HUES48 (cell line): Measurements from ENCODE around the gene LPA.
"Not testable (repeated sequence)": the region's sequence is repeated elsewhere in the genome, so short reads cannot be mapped to it uniquely, and the experiment has no call there.

Source experiments
- H3K27ac ChIP-seq: one replicate; pipeline ENCODE4 v1.7.0; 2013; ENCODE audit warnings: low read depth, low read length, inconsistent platforms
- H3K27me3 ChIP-seq: 2 replicates; pipeline ENCODE4 v1.6.1; 2013; ENCODE audit warnings: mild to moderate bottlenecking, low read length; ENCODE audit not compliant: control insufficient read depth, insufficient read depth
- H3K36me3 ChIP-seq: 2 replicates; pipeline ENCODE4 v1.6.1; 2013; ENCODE audit warnings: low read length; ENCODE audit not compliant: control insufficient read depth, insufficient read depth
- H3K4me1 ChIP-seq: 2 replicates; pipeline ENCODE4 v1.6.1; 2013; ENCODE audit warnings: mild to moderate bottlenecking, low read length; ENCODE audit not compliant: control insufficient read depth, insufficient read depth
- H3K4me3 ChIP-seq: 2 replicates; pipeline ENCODE4 v1.5.1; 2013; ENCODE audit warnings: mild to moderate bottlenecking, low read depth, low read length
- H3K9ac ChIP-seq: 2 replicates; pipeline ENCODE4 v1.6.1; 2013; ENCODE audit warnings: mild to moderate bottlenecking, low read depth, low read length, moderate library complexity
- H3K9me3 ChIP-seq: 2 replicates; pipeline ENCODE4 v1.6.1; 2013; ENCODE audit warnings: low read length; ENCODE audit not compliant: control insufficient read depth, insufficient read depth

Gene LPA

DNA sequence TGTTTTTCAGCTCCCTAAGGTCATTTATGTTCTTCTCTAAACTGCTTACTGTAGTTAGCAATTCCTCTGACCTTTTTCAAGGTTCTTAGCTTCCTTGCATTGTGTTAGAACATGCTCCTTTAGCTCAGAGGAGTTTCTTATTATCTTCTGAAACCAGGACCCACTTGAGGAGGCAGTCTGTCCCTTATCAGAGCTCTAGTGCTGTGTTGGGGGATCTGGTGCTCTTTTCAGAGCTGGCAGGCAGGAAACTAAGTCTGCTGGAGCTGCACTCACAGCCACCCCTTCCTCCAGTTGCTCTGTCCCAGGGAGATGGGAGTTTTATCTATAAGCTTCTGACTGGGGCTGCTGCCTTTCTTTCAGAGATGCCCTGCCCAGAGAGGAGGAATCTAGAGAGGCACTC lies 92.9 kb downstream of the LPA start:
- peaks cover 28% of the 10 kb centered on the region for H3K9me3 ChIP-seq
- not testable (repeated sequence) for H3K27me3 ChIP-seq, H3K27ac ChIP-seq, H3K4me1 ChIP-seq, H3K4me3 ChIP-seq, H3K9ac ChIP-seq, H3K36me3 ChIP-seq

GRCh38 chr6:160544802-160545201 lies 119.3 kb downstream of the LPA start:
- no peaks in the 10 kb centered on the region for H3K4me1 ChIP-seq
- no peaks in the 10 kb centered on the region for H3K36me3 ChIP-seq
- H3K4me3 ChIP-seq = no peak overlapping the region
- no peak overlapping the region for H3K9ac ChIP-seq
- H3K9me3 ChIP-seq = peaks cover 6% of the 10 kb centered on the region; the same call in 1 of the 2 replicates
- no peaks in the 10 kb centered on the region for H3K27me3 ChIP-seq
- H3K27ac ChIP-seq = no peak overlapping the region

DNA sequence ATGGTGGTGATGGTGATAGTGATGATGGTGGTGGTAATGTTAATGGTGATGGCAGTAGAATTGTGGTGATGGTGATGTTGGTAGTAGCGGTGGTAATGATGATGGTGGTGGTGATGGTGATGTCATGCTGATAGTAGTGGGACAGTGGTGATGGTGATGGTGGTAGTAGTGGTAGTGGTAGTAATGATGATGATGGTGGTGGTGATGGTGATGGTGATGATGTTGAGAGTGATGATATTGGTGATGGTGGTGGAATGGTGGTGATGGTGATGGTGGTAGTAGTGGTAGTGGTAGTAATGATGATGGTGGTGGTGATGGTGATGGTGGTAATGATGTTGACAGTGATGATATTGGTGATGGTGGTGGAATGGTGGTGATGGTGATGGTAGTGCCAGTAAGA lies 128.8 kb downstream of the LPA start:
- no peaks in the 10 kb centered on the region for H3K4me1 ChIP-seq
- H3K27me3 ChIP-seq = no peaks in the 10 kb centered on the region
- H3K36me3 ChIP-seq = no peaks in the 10 kb centered on the region
- no peak overlapping the region for H3K27ac ChIP-seq
- no peak overlapping the region for H3K4me3 ChIP-seq
- no peaks in the 10 kb centered on the region for H3K9me3 ChIP-seq
- no peak overlapping the region for H3K9ac ChIP-seq

GRCh38 chr6:160534050-160534696 lies 129.9 kb downstream of the LPA start:
- H3K9me3 ChIP-seq = no peaks in the 10 kb centered on the region
- no peak overlapping the region for H3K9ac ChIP-seq
- no peaks in the 10 kb centered on the region for H3K27me3 ChIP-seq
- no peak overlapping the region for H3K27ac ChIP-seq
- no peaks in the 10 kb centered on the region for H3K36me3 ChIP-seq
- H3K4me1 ChIP-seq = no peaks in the 10 kb centered on the region
- H3K4me3 ChIP-seq = peak overlapping the region; percentile 51

DNA sequence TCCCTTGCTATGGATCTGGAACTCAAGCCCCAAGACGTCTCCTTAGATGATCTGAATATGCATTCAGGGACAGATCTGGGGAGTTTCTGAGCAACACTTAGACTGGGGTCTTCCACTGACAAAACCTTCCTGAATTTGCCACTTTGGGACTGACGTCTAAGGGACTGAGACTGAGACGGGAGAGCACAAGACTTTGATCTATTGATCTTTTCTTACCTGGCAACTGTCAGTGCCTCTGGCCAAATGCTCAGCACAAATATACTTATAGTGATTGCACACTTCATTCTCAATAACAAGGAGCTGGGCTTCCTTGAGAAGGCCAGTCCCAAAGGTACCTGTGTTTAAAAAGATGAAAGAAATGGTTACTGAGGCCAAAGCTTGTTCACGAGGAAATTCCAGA lies 131.8 kb downstream of the LPA start:
- no peaks in the 10 kb centered on the region for H3K36me3 ChIP-seq
- no peaks in the 10 kb centered on the region for H3K9me3 ChIP-seq
- no peak overlapping the region for H3K27ac ChIP-seq
- H3K4me3 ChIP-seq = no peak overlapping the region
- H3K4me1 ChIP-seq = no peaks in the 10 kb centered on the region
- H3K9ac ChIP-seq = no peak overlapping the region
- no peaks in the 10 kb centered on the region for H3K27me3 ChIP-seq

- H3K4me1 ChIP-seq = no peaks in the 10 kb centered on the region
- H3K27ac ChIP-seq = no peak overlapping the region
- H3K9ac ChIP-seq = no peak overlapping the region
These were observed 132.2 kb downstream of the LPA start for GRCh38 chr6:160531826-160532225.

GRCh38 chr6:160529524-160529923 lies 134.6 kb downstream of the LPA start:
- not testable (repeated sequence) for H3K9me3 ChIP-seq, H3K27ac ChIP-seq, H3K27me3 ChIP-seq, H3K9ac ChIP-seq, H3K36me3 ChIP-seq, H3K4me3 ChIP-seq, H3K4me1 ChIP-seq

More at GRCh38 chr6:160531826-160532225, 132.2 kb downstream of the LPA start:
- H3K9me3 ChIP-seq = no peaks in the 10 kb centered on the region
- no peaks in the 10 kb centered on the region for H3K27me3 ChIP-seq
- no peaks in the 10 kb centered on the region for H3K36me3 ChIP-seq
- H3K4me3 ChIP-seq = no peak overlapping the region

DNA sequence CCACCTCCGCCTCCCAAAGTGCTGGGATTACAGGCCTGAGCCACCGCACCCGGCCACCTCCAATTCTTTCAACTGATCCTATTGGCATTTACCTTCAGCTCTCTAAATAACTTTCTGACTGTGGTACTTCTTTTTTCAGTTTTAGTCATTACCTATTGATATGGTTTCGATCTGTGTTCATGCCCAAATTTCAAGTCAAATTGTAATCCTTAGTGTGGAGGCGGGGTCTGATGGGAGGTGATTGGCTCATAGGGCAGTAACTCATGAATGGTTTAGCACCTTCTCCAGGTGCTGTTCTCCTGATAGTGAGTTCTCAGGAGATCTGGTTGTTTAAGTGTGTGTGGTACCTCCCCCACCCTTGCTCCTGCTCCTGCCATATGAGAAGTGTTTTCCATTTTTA lies 140.9 kb downstream of the LPA start:
- no peaks in the 10 kb centered on the region for H3K9me3 ChIP-seq
- H3K4me3 ChIP-seq = no peak overlapping the region
- no peak overlapping the region for H3K27ac ChIP-seq
- H3K27me3 ChIP-seq = no peaks in the 10 kb centered on the region
- no peak overlapping the region for H3K9ac ChIP-seq
- H3K4me1 ChIP-seq = peaks cover 12% of the 10 kb centered on the region; the same call in 1 of the 2 replicates
- H3K36me3 ChIP-seq = no peaks in the 10 kb centered on the region

- H3K4me3 ChIP-seq = peak overlapping the region; percentile 84
- H3K27ac ChIP-seq = no peak overlapping the region
These were observed 143.8 kb downstream of the LPA start for GRCh38 chr6:160520043-160520904.

GRCh38 chr6:160519603-160520042 lies 144.5 kb downstream of the LPA start:
- Histone ChIP-seq H3K4me3 (peak overlapping the region; percentile 84), H3K27me3 (no peaks in the 10 kb centered on the region), H3K27ac (peak overlapping the region; percentile 21), H3K9me3 (no peaks in the 10 kb centered on the region), H3K9ac (peak overlapping the region; percentile 81), H3K4me1 (peaks cover 12% of the 10 kb centered on the region; the same call in 1 of the 2 replicates), H3K36me3 (no peaks in the 10 kb centered on the region)

More at GRCh38 chr6:160520043-160520904, 143.8 kb downstream of the LPA start:
- Histone ChIP-seq H3K36me3 (no peaks in the 10 kb centered on the region), H3K9ac (peak overlapping the region; percentile 81), H3K27me3 (no peaks in the 10 kb centered on the region), H3K9me3 (no peaks in the 10 kb centered on the region), H3K4me1 (peaks cover 12% of the 10 kb centered on the region; the same call in 1 of the 2 replicates)

DNA sequence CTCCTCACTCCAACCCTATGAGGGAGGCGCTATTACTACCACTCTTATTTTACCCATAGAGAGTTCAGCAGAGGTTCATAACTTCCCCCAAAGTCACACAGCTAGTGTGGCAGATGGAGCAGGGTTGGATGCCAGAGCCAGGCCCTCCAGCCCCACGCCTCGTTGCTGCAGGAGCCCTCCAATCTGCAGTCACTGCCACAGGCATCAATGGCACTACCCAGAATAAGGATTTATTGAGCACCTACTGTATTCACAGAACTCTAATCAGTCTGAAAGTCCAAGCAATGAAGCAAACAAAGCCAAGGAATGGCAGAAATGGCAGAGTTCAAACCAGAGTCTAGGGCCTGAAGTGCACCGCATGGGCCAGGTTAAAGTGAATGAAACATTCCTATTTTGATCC lies 144.9 kb downstream of the LPA start:
- peaks cover 12% of the 10 kb centered on the region; the same call in 1 of the 2 replicates for H3K4me1 ChIP-seq
- no peak overlapping the region for H3K9ac ChIP-seq
- no peaks in the 10 kb centered on the region for H3K36me3 ChIP-seq
- no peak overlapping the region for H3K27ac ChIP-seq
- H3K4me3 ChIP-seq = peak overlapping the region; percentile 84
- no peaks in the 10 kb centered on the region for H3K9me3 ChIP-seq
- H3K27me3 ChIP-seq = no peaks in the 10 kb centered on the region
